Skeletal muscle satellite cell (primary cell): ENCODE data around the gene IQGAP2.

ENCODE experiments used
- H3K27me3 ChIP-seq: 2 replicates; pipeline ENCODE4 v1.7.0; 2013; ENCODE audit warnings: low read length; ENCODE audit not compliant: control insufficient read depth, insufficient read depth
- H3K36me3 ChIP-seq: 2 replicates; pipeline ENCODE4 v1.7.0; 2013; ENCODE audit warnings: mild to moderate bottlenecking, control low read depth, low read length; ENCODE audit not compliant: insufficient read depth
- H3K4me1 ChIP-seq: 2 replicates; pipeline ENCODE4 v1.7.0; 2013; ENCODE audit warnings: low read length; ENCODE audit not compliant: control insufficient read depth, insufficient read depth
- H3K4me2 ChIP-seq: 2 replicates; pipeline ENCODE4 v1.7.0; 2013; ENCODE audit warnings: mild to moderate bottlenecking, low read length
- H3K4me3 ChIP-seq: 2 replicates; pipeline ENCODE4 v1.7.0; 2013; ENCODE audit warnings: low read length
- H3K9ac ChIP-seq: 2 replicates; pipeline ENCODE4 v1.7.0; 2013; ENCODE audit warnings: mild to moderate bottlenecking, low read depth, low read length, moderate library complexity
- H3K9me3 ChIP-seq: replicated peaks from 2 replicates; pipeline ENCODE4 v1.7.0; 2013; ENCODE audit warnings: mild to moderate bottlenecking, control low read depth, low read length

IQGAP2 gene

DNA sequence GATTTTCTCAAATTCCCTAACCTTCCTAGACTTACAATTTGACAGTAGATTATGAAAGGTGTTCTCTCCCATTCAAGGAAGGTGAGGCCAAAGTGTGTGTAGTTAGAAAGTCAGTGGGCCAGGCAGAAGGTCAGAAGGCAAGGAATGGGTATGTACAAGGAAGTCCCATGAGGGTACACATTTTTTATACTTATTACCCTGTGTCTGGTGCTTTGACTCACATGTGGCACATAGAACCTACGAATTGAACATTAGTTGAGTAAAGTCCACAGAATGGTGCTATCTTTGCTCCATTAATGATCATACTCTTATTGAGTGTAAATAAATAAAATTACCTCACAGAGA lies 55.4 kb downstream of the IQGAP2 start:
- Histone ChIP-seq H3K9me3 (no peaks in the 10 kb centered on the region), H3K4me2 (no peak overlapping the region), H3K9ac (no peak overlapping the region), H3K27me3 (no peaks in the 10 kb centered on the region), H3K36me3 (no peaks in the 10 kb centered on the region), H3K4me3 (no peak overlapping the region), H3K4me1 (no peaks in the 10 kb centered on the region)

DNA sequence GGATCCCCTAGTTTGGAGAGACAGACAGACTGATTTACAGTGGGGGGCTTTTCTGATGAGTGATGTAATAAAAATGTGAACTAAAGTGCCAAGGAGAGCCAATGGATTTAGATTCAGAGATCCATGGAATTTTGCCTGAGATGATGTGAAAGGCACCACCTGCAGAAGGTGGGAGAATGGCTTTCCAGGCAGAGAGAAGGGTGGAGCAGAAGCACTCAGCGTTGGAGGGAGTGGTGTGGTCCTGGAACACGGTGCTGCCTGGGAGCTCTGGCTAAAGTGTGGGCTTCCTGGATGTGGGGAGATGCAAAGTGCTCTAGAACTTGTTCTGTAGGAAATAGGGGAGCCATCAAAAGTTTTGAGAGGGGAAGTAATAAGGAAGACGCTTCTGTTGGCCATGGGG lies 57.0 kb downstream of the IQGAP2 start:
- H3K9me3 ChIP-seq: no peaks in the 10 kb centered on the region
- H3K4me2 ChIP-seq: no peak overlapping the region
- H3K4me3 ChIP-seq: no peak overlapping the region
- H3K4me1 ChIP-seq: no peaks in the 10 kb centered on the region
- H3K36me3 ChIP-seq: no peaks in the 10 kb centered on the region
- no peak overlapping the region for H3K9ac ChIP-seq
- H3K27me3 ChIP-seq: no peaks in the 10 kb centered on the region

DNA sequence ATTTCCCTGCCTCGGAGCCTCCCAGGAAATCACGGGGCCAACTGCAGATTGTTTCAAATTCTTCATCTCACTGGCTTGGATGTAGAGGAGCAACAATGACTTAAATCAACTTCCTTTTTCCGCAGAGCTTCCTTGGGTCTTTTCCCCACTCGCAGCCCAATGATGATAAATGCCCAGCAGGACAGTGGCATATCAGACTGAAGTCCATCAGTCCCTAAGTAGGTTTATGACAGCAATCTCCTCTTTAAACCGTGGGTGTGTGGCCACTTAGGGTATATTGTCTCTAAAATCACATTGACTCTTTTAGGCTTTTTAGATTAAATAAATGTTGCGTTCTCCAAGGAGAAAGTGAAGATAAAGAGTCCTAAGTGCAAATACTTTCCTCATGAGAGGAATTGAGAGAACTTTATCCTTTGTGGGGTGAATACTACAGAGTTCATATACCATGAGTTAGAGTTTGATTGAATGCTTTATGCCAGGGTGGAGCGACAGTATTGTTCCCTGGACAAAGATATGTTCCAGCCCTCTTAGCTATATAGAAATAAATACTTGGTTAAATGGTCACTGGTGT lies 59.1 kb downstream of the IQGAP2 start:
- H3K9ac ChIP-seq: no peak overlapping the region
- H3K4me1 ChIP-seq: no peaks in the 10 kb centered on the region
- H3K36me3 ChIP-seq: no peaks in the 10 kb centered on the region

DNA sequence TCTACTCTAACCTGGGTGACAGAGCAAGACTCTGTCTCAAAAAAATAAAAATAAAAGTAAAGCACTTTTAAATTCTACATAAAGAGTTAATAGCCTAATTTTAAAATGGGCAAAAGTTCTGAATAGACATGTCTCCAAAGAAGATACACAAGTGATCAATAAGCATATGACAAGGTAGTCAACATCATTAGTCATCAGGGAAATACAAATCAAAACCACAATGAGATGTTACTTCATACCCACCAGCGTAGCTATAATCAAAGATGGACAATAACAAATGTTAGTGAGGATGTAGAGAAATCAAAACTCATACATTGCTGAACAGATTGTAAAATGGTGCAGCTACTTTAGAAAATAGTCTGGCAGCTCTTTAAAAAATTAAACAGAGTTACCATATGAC lies 64.1 kb downstream of the IQGAP2 start:
- Histone ChIP-seq H3K4me3 (no peak overlapping the region), H3K9me3 (no peaks in the 10 kb centered on the region), H3K27me3 (peaks cover 9% of the 10 kb centered on the region), H3K4me2 (no peak overlapping the region), H3K36me3 (no peaks in the 10 kb centered on the region), H3K9ac (no peak overlapping the region), H3K4me1 (no peaks in the 10 kb centered on the region)

More for the DNA sequence above, 59.1 kb downstream of the IQGAP2 start:
- Histone ChIP-seq H3K4me3 (no peak overlapping the region), H3K9me3 (no peaks in the 10 kb centered on the region), H3K27me3 (peaks cover 3% of the 10 kb centered on the region), H3K4me2 (no peak overlapping the region)

DNA sequence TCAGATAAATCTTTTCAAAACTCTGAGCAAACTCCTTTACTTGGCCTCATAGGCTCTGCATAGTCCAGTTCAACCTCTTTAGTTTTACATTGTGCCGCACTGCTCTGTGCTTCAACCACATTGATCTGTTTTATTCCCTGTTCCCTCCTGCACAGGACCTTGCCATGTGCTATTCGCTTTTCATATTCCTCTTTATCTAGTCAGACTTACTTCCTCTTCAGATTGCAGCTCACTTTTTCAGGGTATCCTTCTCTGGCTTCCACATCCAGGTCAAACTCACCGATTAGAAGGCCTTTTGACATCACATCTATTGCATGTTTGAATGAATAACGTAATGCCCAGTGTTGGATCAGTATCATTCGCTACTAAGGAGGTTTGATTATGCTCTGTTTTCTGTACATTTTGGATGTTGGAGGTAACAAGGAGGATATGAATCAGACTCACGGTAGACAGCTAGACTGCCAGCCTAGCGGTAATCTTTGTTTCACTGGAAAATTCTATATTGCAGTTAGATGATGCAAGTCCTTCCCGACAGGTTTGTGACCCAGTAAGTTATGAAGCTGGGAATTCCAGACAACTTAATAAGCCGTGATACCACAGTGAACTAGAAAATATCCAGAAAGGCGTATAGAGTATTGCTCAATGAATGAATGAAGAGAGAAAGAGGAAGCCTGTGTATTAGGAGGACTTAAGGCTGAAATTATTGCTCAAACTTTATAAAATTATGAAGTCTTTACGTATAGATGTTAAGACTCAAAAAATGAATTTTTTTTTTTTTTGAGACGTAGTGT lies 65.7 kb downstream of the IQGAP2 start:
- peaks cover 9% of the 10 kb centered on the region for H3K27me3 ChIP-seq
- no peak overlapping the region for H3K4me3 ChIP-seq
- H3K36me3 ChIP-seq: no peaks in the 10 kb centered on the region
- H3K9me3 ChIP-seq: no peaks in the 10 kb centered on the region
- H3K4me1 ChIP-seq: no peaks in the 10 kb centered on the region
- H3K9ac ChIP-seq: no peak overlapping the region
- H3K4me2 ChIP-seq: no peak overlapping the region

DNA sequence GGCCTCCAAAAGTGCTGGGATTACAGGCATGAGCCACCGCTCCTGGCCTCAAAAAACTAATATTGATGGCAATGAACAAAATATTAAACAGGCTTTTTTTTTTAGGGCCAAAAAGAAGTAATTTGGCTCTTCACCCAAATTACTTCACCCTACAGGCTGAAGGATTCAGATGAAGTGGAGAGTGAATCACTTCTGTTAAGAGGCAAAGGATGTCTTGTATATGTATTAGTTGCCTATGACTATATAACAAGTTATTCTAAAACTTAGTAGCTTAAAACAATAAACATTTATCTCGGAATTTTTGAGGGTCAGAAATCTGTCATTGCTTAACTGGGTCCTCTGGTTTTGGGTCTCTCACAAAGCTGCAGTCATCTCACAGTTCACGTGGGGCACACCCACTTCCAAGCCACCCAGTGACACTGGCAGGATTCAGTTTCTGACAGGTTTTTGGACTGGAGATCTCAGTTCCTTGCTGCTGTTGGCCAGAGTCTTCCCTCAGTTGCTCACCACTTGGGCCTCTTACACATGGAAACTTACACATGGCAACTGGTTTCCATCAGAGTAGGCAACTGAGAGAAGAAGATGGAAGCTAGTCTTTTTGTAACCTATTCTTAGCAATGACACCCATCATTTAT lies 66.7 kb downstream of the IQGAP2 start:
- Histone ChIP-seq H3K4me2 (no peak overlapping the region), H3K4me1 (no peaks in the 10 kb centered on the region), H3K9ac (no peak overlapping the region), H3K36me3 (no peaks in the 10 kb centered on the region), H3K4me3 (no peak overlapping the region), H3K9me3 (no peaks in the 10 kb centered on the region), H3K27me3 (peaks cover 9% of the 10 kb centered on the region)

DNA sequence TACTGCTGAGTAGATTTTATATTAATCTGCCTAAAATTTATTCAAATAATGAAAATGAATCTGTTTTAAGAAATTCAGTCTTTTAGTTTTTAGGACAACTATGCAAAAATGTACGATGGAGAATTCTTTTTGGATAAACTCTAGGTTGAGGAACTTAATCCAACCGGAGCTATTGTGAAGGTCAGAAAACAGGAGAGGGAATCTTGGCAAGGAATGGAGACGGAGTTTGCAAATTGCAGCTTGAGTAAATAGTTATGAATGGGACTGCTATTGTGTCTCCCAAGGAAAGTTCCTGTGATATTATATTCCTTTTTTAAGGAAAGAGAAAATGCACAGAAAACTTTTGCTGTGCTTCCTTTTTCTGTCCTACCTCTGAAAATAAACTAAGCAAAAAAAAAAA lies 67.9 kb downstream of the IQGAP2 start:
- no peaks in the 10 kb centered on the region for H3K9me3 ChIP-seq
- no peak overlapping the region for H3K4me3 ChIP-seq
- no peak overlapping the region for H3K4me2 ChIP-seq
- H3K36me3 ChIP-seq: no peaks in the 10 kb centered on the region
- peaks cover 9% of the 10 kb centered on the region for H3K27me3 ChIP-seq
- no peaks in the 10 kb centered on the region for H3K4me1 ChIP-seq
- H3K9ac ChIP-seq: no peak overlapping the region

DNA sequence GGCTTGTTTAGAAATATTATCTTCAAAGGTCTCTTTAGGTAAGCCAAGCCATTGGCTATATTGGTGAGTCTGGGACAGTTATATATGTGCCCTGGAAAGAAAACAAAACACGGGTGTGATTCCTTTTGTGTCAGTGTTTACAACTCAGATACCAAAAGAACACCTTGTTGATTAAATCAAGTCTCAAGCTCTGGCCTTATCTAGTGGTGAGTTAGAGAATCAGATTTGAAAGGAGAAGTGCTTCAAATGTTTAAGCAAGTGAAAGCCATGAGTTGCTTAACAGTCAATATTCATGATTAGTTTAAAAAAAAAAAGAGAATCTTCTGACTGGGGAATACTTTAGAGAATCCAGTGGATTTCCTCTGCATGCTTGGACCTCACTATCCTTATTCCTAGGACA lies 68.3 kb downstream of the IQGAP2 start:
- Histone ChIP-seq H3K4me1 (no peaks in the 10 kb centered on the region), H3K9ac (no peak overlapping the region), H3K4me3 (no peak overlapping the region), H3K27me3 (peaks cover 8% of the 10 kb centered on the region), H3K4me2 (no peak overlapping the region), H3K9me3 (no peaks in the 10 kb centered on the region), H3K36me3 (no peaks in the 10 kb centered on the region)

DNA sequence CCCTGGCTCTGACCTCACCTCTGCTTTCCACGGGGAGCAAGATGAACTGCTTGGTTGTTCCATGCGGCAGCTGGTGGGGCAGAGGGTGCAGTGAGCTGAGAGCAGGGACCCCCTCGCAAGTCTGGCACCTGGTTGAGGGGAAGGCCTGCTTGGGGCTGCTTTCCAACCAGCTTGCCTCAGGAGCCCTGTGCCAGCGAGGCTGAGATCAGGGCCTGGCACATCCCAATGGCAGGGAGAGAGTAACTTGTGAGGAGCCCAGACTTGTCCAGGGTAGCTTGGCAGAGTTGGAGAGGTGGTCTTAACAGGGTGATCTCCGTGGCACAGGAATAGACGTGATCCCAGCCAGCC lies 68.9 kb downstream of the IQGAP2 start:
- Histone ChIP-seq H3K9me3 (no peaks in the 10 kb centered on the region), H3K4me2 (no peak overlapping the region), H3K27me3 (peaks cover 6% of the 10 kb centered on the region), H3K4me3 (no peak overlapping the region), H3K9ac (no peak overlapping the region), H3K4me1 (no peaks in the 10 kb centered on the region), H3K36me3 (no peaks in the 10 kb centered on the region)

DNA sequence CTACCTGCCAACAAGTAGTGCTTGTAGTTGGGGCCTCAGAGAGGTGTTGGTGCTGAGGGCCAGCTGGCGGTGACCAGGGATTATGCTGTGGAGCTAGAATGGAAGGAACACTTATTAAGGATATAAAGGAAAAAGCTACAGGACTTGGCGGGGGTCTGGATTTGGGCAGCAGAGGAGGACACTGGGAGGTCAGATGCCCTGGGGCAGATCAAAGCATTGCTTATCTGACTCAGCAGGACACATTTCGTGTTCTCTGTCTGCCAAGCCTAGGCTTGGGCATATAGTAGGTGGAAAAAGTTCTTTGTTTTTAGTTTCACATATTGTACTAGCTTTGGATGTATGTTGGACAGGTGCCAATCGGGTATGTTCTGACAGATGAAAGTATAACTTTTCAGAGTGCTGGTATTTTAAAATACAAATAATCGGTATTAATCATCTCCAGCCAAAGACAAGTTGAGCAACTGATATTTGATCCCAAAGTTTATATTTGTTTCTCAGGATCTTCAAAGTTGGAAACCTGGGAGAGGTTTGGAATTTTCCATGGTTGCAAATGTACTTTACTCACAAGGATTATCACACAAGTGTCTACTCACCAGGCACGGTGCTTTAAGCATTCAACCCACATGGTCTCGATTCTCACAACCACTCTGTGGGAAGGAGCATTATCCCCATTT lies 69.4 kb downstream of the IQGAP2 start:
- Histone ChIP-seq H3K9me3 (no peaks in the 10 kb centered on the region), H3K36me3 (no peaks in the 10 kb centered on the region), H3K4me3 (no peak overlapping the region), H3K4me2 (no peak overlapping the region), H3K27me3 (peaks cover 6% of the 10 kb centered on the region), H3K4me1 (no peaks in the 10 kb centered on the region), H3K9ac (no peak overlapping the region)

DNA sequence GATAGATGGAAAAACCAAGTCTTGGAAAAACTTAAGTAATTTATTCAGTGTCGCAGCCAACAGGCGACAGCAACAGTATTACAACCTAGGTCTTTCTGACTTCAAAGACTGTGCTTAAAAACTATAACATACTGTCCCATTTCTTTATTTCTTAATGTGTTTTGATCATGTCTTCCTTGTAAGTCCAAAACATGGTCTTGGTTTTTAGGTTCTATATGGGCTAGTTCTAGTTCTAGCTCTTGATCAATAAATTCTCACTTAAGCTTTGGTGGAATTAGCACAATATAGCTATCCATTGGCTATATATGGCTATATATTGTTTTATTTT lies 69.9 kb downstream of the IQGAP2 start:
- H3K4me1 ChIP-seq: no peaks in the 10 kb centered on the region
- H3K36me3 ChIP-seq: no peaks in the 10 kb centered on the region
- no peak overlapping the region for H3K4me3 ChIP-seq
- H3K4me2 ChIP-seq: no peak overlapping the region
- H3K9me3 ChIP-seq: no peaks in the 10 kb centered on the region
- no peak overlapping the region for H3K9ac ChIP-seq
- H3K27me3 ChIP-seq: peaks cover 6% of the 10 kb centered on the region
